B cell (primary cell): ENCODE measurements around the gene DOCK3. TPM values are rescaled to one million over a fixed set of nuclear protein-coding genes. Genes with fewer than 3 reads are reported as not detected.

ENCODE experiments used
- ATAC-seq: fragments of 200-7000 bp; cut with Tn5 transposase; one replicate; pipeline ENCODE4 v1.10.0; 2021; ENCODE audit warnings: low read depth, mild to moderate bottlenecking, moderate number of reproducible peaks, moderate library complexity
- CTCF ChIA-PET: fragments of 350-600 bp; sonication (Branson Sonifier 250); formaldehyde crosslinking; loops from one replicate; lab custom pipeline; 2021; ENCODE audit warnings: antibody characterized with exemption, inconsistent platforms; lab: Charles Lee
- POLR2A ChIA-PET: fragments of 350-600 bp; sonication (Branson Sonifier 250); formaldehyde crosslinking; loops from one replicate; lab custom pipeline; 2021; ENCODE audit warnings: antibody characterized with exemption; lab: Charles Lee
- DNase-seq: peaks from one replicate; pipeline ENCODE4 v3.0.0; 2013
- H2AFZ ChIP-seq: 2 replicates; pipeline ENCODE4 v1.6.1; 2012; ENCODE audit warnings: mild to moderate bottlenecking, low read depth, low read length; ENCODE audit not compliant: insufficient read depth, poor library complexity, severe bottlenecking
- H3K27ac ChIP-seq, 2 donors: 1 replicate in 1 of 2; 2 replicates in 1 of 2; pipeline ENCODE4 v1.5.1; 2012 to 2013; ENCODE audit warnings: low read length in 2 of 2, mild to moderate bottlenecking in 2 of 2, moderate library complexity in 1 of 2
- H3K27me3 ChIP-seq, 4 experiments: fragments of 200-600 bp in 1 of 4; sonication (generic) in 1 of 4; replicated peaks in 1 of 4; 1 replicate in 2 of 4; 2 replicates in 2 of 4; pipeline versions ENCODE4 v1.6.1 to v1.7.0; 2013 to 2016; ENCODE audit warnings: low read length in 3 of 4, mild to moderate bottlenecking in 2 of 4, mixed read lengths in 1 of 4, moderate library complexity in 1 of 4; ENCODE audit not compliant: insufficient read depth in 4 of 4, control insufficient read depth in 3 of 4; ENCODE audit errors: control extremely low read depth in 1 of 4
- H3K36me3 ChIP-seq, 2 experiments: replicated peaks in 1 of 2; 1 replicate in 1 of 2; 2 replicates in 1 of 2; pipeline versions ENCODE4 v1.6.1 to v1.7.1; 2013; ENCODE audit warnings: low read length in 1 of 2; ENCODE audit not compliant: insufficient read depth in 2 of 2, control insufficient read depth in 1 of 2; ENCODE audit errors: control extremely low read depth in 1 of 2, extremely low read depth in 1 of 2
- H3K4me1 ChIP-seq, 2 donors: fragments of 200-600 bp in 1 of 2; sonication (generic) in 1 of 2; 1 replicate in 1 of 2; 2 replicates in 1 of 2; pipeline versions ENCODE4 v1.5.1 to v1.6.1; 2013 to 2017; ENCODE audit warnings: low read length in 2 of 2; ENCODE audit not compliant: control insufficient read depth in 2 of 2, insufficient read depth in 2 of 2
- H3K4me2 ChIP-seq: replicated peaks from 2 replicates; pipeline ENCODE3; 2012; ENCODE audit warnings: mild to moderate bottlenecking, low read depth, low read length; ENCODE audit not compliant: poor library complexity, severe bottlenecking
- H3K4me3 ChIP-seq, 5 experiments: fragments of 200-600 bp in 1 of 5; sonication (generic) in 1 of 5; 1 replicate in 3 of 5; 2 replicates in 2 of 5; pipeline versions ENCODE4 v1.5.1 to v1.7.0; 2011 to 2016; ENCODE audit warnings: low read length in 4 of 5, mild to moderate bottlenecking in 4 of 5, low read depth in 2 of 5, control low read depth in 1 of 5, moderate library complexity in 1 of 5; ENCODE audit not compliant: insufficient read depth in 1 of 5; ENCODE audit errors: control extremely low read depth in 1 of 5, extremely low read depth in 1 of 5
- H3K79me2 ChIP-seq: fragments of 200-600 bp; sonication (generic); one replicate; pipeline ENCODE4 v1.6.0; 2016; ENCODE audit warnings: low read length; ENCODE audit not compliant: control insufficient read depth, insufficient read depth
- H3K9ac ChIP-seq: fragments of 200-600 bp; sonication (generic); 2 replicates; pipeline ENCODE4 v1.6.1; 2017; ENCODE audit warnings: mild to moderate bottlenecking, low read length, moderate library complexity
- H3K9me3 ChIP-seq, 3 donors: one replicate each; pipeline versions ENCODE4 v1.6.1 to v1.7.1; 2013; ENCODE audit warnings: low read length in 2 of 3; ENCODE audit not compliant: control insufficient read depth in 2 of 3, insufficient read depth in 1 of 3; ENCODE audit errors: control extremely low read depth in 1 of 3
- H4K20me1 ChIP-seq: 2 replicates; pipeline ENCODE4 v1.6.0; 2012; ENCODE audit warnings: mild to moderate bottlenecking, low read length; ENCODE audit not compliant: insufficient read depth, control insufficient read depth, poor library complexity, severe bottlenecking
- H3K27ac Mint-ChIP-seq: one replicate; pipeline ENCODE4 v1.8.0; 2021; ENCODE audit warnings: mixed read lengths
- H3K27me3 Mint-ChIP-seq: one replicate; pipeline ENCODE4 v1.8.0; 2021; ENCODE audit warnings: mixed read lengths
- H3K4me1 Mint-ChIP-seq: one replicate; pipeline ENCODE4 v1.8.0; 2021; ENCODE audit warnings: mixed read lengths
- H3K4me3 Mint-ChIP-seq: one replicate; pipeline ENCODE4 v1.8.0; 2021; ENCODE audit warnings: mixed read lengths
- H3K9me3 Mint-ChIP-seq: one replicate; pipeline ENCODE4 v1.8.0; 2022; ENCODE audit warnings: mixed read lengths; ENCODE audit not compliant: insufficient read depth
- CTCF ChIP-seq: fragments of 200-600 bp; IDR thresholded peaks from one replicate; pipeline ENCODE4 v1.8.0; 2022; ENCODE audit warnings: antibody characterized with exemption, mild to moderate bottlenecking
- EZH2 ChIP-seq: IDR thresholded peaks from 2 replicates; pipeline ENCODE4 v1.6.1; 2012; ENCODE audit warnings: borderline replicate concordance, low read depth, mild to moderate bottlenecking, moderate library complexity, low read length; ENCODE audit not compliant: insufficient read depth, poor library complexity, severe bottlenecking
- WGBS: methylation state at CpG from one replicate; pipeline ENCODE4 v1.1.5; 2013; ENCODE audit warnings: missing lambda C conversion rate; ENCODE audit not compliant: insufficient coverage; 5-methylcytosine and 5-hydroxymethylcytosine counted together
- intact Hi-C: fragments of 100-400 bp; cut with micrococcal nuclease; formaldehyde crosslinking; loops from one replicate; pipeline ENCODE4 v1.10.0; 2022
- polyA plus RNA-seq: library from polyadenylated mRNA; depleted of rRNA; stranded (reverse); fragments of >200 nt; gene quantifications from 2 replicates; pipeline ENCODE4 v1.2.3, GENCODE V29; 2012
- total RNA-seq, 2 donors: library from RNA; stranded (reverse); fragments of 120-200 nt in 1 of 2; gene quantifications; 1 replicate in 1 of 2; 2 replicates in 1 of 2; pipeline versions ENCODE4 v1.2.3 to v1.2.4, GENCODE V29; 2013 to 2022

Gene DOCK3
- total and polyA plus RNA-seq, 2 donors (not counting 1 experiment from before 2014, with no cell fraction given): 0.06 to 0.30 TPM

GRCh38 chr3:50630394-50630793 is 44.3 kb upstream of the DOCK3 start:
- Histone ChIP-seq H3K36me3 (peaks cover 0 to 3% of the 10 kb centered on the region in 2 experiments), H3K9me3 (peaks cover 0 to 4% (median 0%) of the 10 kb centered on the region in 3 donors), H2AFZ (no peak overlapping the region), H4K20me1 (peaks cover 37% of the 10 kb centered on the region), H3K4me2 (no peak overlapping the region), H3K79me2 (peaks cover 69% of the 10 kb centered on the region), H3K27ac (no peak overlapping the region), H3K4me3 (no peak overlapping the region), H3K27me3 (no peaks in the 10 kb centered on the region), H3K9ac (no peak overlapping the region), H3K4me1 (peaks cover 0 to 23% of the 10 kb centered on the region in 2 donors)
- DNase-seq: no peak
- H3K4me1 Mint-ChIP-seq: peaks cover 41% of the 10 kb centered on the region
- intact Hi-C loops: no loop called here
- WGBS: 95% methylated on average over 6 of the region's 6 CpGs
- no peak for ATAC-seq
- H3K27me3 Mint-ChIP-seq: no peaks in the 10 kb centered on the region
- no peak for TF ChIP-seq EZH2
- no peak for TF ChIP-seq CTCF
- H3K27ac Mint-ChIP-seq: no peak overlapping the region
- no peak overlapping the region for H3K4me3 Mint-ChIP-seq
- ChIA-PET CTCF (interaction anchor here (1.1 kb wide), 1 partner anchor 19 kb away, joined by 3 read pairs; the partner anchor contains the start of gene CISH), POLR2A (no interaction called here)
- no peaks in the 10 kb centered on the region for H3K9me3 Mint-ChIP-seq

DNA sequence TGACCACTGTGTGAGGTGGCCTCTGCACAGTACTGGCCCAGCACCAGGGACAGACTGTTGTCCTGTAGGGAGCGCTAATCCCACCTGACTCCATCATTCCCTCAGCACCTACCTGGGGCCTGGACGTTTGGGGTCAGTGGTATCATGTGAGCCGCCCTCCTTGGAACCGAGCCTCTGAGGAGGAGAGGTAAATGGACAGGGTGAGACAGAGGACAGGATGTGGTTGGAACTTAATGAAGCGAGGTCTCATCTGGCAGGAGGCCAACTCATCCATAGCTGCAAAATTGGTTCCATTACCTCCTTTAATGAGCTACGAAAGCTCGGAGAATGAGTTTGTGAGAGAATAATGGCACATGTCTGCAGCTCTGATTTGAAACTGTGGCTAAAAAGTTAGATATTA is 43.9 kb upstream of the DOCK3 start:
- Histone ChIP-seq H3K4me3 (no peak overlapping the region), H3K4me1 (peaks cover 0 to 20% of the 10 kb centered on the region in 2 donors), H2AFZ (no peak overlapping the region), H3K36me3 (peaks cover 0 to 3% of the 10 kb centered on the region in 2 experiments), H3K27ac (no peak overlapping the region), H4K20me1 (peaks cover 33% of the 10 kb centered on the region), H3K9ac (no peak overlapping the region), H3K9me3 (no peaks in the 10 kb centered on the region), H3K79me2 (peaks cover 64% of the 10 kb centered on the region), H3K27me3 (no peaks in the 10 kb centered on the region), H3K4me2 (no peak overlapping the region)
- ChIA-PET POLR2A (no interaction called here), CTCF (interaction anchor here (1.1 to 1.5 kb wide), 3 partner anchors 16 to 89 kb away, joined by 3 to 5 read pairs (median 3); partner anchors contain the start of gene CISH)
- Mint-ChIP-seq H3K27ac (no peak overlapping the region), H3K9me3 (no peaks in the 10 kb centered on the region), H3K4me3 (no peak overlapping the region), H3K27me3 (no peaks in the 10 kb centered on the region), H3K4me1 (peaks cover 41% of the 10 kb centered on the region)
- DNase-seq (no peak), ATAC-seq (no peak)
- no peak for TF ChIP-seq CTCF
- TF ChIP-seq EZH2: no peak
- 52% methylated on average over 2 of the region's 7 CpGs for WGBS
- intact Hi-C loops: no loop called here
